Stimulated activated CD4-positive, alpha-beta T cell treated with anti-CD3 and anti-CD28 coated beads, Interleukin-1b, Interleukin-23, amount 100 ng/mL, for 48 hours (primary cell): ENCODE data around the gene ADAM19.

ENCODE experiments used
- DNase-seq: peaks from one replicate; pipeline ENCODE4 v3.0.0-alpha.2; 2020

Gene ADAM19

GRCh38 chr5:157575381-157576020 is at the start of gene ADAM19:
TSS of gene ADAM19 (minus strand) at chr5:157575775. CDS start at chr5:157575696, 79 bp downstream.
- peak; percentile 45 for DNase-seq

- DNase-seq: no peak
Measured at GRCh38 chr5:157624144-157624543, 48.6 kb upstream of the ADAM19 start.

- DNase-seq: no peak
Measured at GRCh38 chr5:157620776-157621175, 45.2 kb upstream of the ADAM19 start.

GRCh38 chr5:157618191-157618765 is 42.7 kb upstream of the ADAM19 start:
- DNase-seq: no peak

GRCh38 chr5:157616785-157617184 is 41.2 kb upstream of the ADAM19 start:
- DNase-seq: no peak

- no peak for DNase-seq
Measured at GRCh38 chr5:157613385-157614245, 38.0 kb upstream of the ADAM19 start.

- DNase-seq: no peak
Measured at GRCh38 chr5:157612581-157612980, 37.0 kb upstream of the ADAM19 start.

- DNase-seq: no peak
Measured at GRCh38 chr5:157611571-157612476, 36.2 kb upstream of the ADAM19 start.

- no peak for DNase-seq
Measured at GRCh38 chr5:157610990-157611389, 35.4 kb upstream of the ADAM19 start.

GRCh38 chr5:157608972-157609565 is 33.5 kb upstream of the ADAM19 start:
- DNase-seq: no peak

GRCh38 chr5:157607371-157608161 is 32.0 kb upstream of the ADAM19 start:
- DNase-seq: peak; percentile 74

GRCh38 chr5:157606046-157606445 is 30.5 kb upstream of the ADAM19 start:
- no peak for DNase-seq

- peak; percentile 74 for DNase-seq
Measured at GRCh38 chr5:157603333-157604190, 28.0 kb upstream of the ADAM19 start.

GRCh38 chr5:157602505-157602904 is 26.9 kb upstream of the ADAM19 start:
- DNase-seq: peak; percentile 69

GRCh38 chr5:157600252-157600651 is 24.7 kb upstream of the ADAM19 start:
- peak; percentile 22 for DNase-seq

GRCh38 chr5:157599565-157599964 is 24.0 kb upstream of the ADAM19 start:
- DNase-seq: no peak

GRCh38 chr5:157598350-157598936 is 22.9 kb upstream of the ADAM19 start:
- DNase-seq: no peak

GRCh38 chr5:157597277-157597676 is 21.7 kb upstream of the ADAM19 start:
- no peak for DNase-seq

GRCh38 chr5:157596487-157596886 is 20.9 kb upstream of the ADAM19 start:
- peak; percentile 70 for DNase-seq
